Stimulated activated CD4-positive, alpha-beta T cell treated with anti-CD3 and anti-CD28 coated beads, Interleukin-4, amount 100 ng/mL, for 4 hours (primary cell): ENCODE data around the gene POPDC2.
"Not testable (repeated sequence)": the region's sequence is repeated elsewhere in the genome, so short reads cannot be mapped to it uniquely, and the experiment has no call there.

ENCODE experiments used
- DNase-seq, 2 experiments: peaks; one replicate each; pipeline ENCODE4 v3.0.0-alpha.2; 2020

POPDC2 gene

DNA sequence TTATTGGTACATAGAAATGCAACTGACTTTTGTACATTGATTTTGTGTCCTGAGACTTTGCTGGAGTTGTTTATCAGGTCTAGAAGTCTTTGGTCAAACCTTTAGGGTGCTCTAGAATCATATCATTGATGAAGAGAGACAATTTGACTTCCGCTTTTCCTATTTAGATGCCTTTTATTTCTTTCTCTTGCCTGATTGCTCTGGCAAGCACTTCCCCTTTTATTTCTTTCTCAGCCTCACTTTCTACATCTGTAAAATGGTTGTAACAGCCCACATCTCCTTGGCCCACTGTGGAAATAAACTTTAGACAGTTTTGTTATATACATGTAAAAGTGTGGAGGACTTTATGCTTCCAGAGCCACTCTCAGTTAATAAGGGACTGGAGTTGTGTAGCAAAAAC is 48.7 kb downstream of the POPDC2 start:
- DNase-seq: no peak

DNA sequence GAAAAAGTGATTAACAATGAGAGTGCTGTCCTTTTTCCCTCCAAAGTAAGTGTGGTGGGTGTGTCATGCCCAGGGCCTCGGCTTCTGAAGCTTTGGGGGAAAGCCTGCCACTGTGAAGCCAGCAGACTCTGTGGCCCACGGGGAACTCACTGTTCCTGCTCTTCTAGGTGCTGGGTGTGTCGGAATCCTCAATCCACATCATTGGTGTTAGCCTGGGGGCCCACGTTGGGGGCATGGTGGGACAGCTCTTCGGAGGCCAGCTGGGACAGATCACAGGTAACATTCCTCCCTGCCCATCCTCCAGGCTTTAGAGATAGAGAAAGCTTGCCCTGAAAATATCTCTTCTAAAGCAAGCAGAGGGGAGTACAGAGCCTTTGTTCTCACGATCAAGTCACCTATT is 51.1 kb downstream of the POPDC2 start:
- no peak for DNase-seq

GRCh38 chr3:119608405-119609000 is 51.9 kb downstream of the POPDC2 start:
- no peak for DNase-seq

DNA sequence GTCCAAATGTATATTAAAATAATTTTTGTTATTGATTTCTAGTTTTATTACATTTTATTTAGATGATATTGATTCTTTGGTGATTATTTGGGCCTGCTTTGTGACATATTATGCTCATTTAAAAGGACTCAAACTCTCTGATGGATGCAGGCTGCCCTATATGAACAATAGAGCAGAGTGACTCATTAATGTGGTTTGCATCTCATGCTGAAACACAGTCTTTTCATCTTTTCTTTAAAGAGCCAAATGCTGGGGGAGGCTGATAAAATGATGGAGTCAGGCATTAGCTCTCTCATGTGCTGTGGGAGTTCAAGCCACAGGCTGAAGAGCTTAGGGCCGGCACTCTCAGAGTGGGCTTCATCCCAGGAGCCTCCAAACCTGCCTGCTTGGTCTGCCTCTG is 55.5 kb downstream of the POPDC2 start:
- no peak for DNase-seq

DNA sequence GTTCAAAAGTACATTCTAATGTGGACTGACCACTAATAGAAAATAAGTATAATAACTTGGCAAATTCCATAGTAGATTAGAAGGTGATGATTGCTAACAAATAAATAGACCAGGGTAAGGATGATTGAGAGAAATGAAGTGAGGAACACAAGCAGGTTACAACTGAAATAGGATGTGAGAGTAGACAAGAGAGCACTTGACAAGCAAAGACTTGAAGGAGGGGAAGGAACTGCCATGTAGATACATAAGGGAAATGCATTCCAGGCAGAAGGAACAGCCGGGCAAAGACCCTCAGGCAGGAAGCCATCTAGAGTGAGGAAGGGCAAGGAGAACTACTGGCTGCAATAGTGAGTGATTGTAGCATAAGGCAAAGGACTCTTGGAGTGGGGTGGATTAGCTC is 57.7 kb downstream of the POPDC2 start:
- DNase-seq: no peak

DNA sequence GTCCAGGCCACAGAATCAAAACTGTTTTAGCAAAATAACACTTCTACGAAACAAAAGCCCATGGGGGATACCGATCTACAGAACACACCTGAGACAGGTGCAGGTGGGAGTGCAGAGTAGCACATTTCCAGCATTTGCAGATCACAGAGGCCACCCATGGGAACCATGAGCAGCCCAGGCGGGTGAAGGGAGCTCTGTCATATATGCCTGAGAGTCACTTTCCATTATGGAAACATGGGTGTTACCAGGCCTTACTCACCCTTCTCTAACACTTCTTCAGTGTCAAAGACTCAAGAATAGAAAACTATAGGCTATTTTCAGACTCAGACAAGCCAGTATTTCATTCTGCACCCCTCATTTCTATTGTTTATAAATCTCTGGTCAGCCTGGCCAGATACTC is 59.2 kb downstream of the POPDC2 start:
- peak in 1 of 2 experiments; percentile 5 for DNase-seq

DNA sequence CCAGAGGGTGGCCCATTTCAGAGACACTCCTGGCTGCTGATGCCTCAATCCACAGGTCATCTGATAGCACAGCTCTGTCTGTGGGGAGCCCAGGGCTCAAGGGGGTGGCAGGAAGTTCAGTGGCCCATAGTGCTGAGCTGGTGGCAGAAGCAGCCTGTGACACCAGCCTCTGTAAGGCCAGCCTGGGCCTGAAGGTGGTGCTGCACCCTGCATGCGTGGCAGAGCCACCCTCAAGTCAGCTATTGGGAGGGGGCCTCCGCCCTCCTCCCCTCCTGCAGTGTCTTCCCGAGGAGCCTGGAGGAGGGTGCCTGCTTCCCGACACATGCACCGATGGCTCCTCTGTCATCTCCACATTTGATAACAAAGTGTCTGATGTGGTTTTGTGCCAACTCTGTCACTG is 59.7 kb downstream of the POPDC2 start:
- DNase-seq: peak in 1 of 2 experiments; percentile 3

DNA sequence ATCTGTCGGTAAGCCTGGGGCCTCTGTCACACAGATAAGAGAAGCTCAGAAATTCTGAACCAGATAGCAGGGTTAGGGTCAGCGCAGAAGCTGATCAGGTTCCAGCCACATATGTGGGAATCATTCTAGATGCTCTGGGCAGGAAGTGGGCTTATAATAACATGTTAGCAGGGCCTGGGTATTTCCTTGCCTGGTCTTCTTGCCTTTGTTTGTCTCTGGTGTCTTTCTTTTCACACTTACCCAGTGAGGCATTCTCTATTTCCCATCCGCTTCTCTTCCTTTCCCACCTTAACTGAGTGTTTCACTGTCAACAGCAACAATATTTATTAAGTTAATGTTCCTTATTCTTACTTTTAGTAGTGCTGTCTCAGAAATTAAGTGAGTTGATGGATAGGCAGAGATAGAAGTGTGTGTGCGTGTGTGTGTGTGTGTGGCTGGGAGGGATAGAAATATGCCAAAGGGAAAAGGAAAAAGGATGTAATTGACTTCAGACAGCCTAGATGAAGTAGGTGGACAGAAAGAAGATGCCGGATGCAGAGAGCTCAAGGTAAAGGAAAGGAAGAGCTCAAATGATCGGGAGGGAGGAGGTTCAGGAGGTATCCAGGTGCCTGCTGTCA is 60.7 kb downstream of the POPDC2 start:
- DNase-seq: no peak

DNA sequence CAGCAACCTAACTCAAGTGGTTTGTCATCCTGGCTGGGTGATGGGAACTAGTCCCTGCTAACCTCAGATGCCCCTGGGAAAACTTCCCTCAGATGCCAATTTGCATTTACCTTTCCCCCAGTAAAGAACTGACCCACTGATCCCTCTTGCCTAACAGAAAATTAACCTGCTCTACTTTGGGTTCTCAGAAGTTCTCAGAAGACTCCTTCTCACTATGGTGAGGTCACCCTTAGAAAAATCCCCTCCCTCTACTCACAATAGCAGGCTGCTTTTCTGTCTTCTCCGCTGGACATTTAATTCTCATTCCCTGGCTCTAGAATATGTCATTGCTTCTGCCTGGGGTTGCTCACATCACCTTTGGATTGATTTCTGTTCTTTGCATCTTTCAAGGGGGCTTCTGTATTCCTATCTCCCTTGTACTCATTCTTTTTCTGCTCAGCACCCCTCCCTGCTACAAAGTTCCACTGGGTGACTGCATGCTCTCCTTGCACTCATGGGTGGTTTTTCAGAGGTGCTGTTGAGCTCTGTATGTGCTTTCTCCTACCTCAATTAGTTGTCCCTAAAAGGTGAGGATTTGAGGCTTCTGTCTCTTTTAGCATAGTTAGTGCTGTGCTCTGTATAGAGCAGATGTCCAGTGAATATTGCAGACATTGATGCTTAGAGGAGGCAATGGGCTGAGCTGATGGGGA is 61.8 kb downstream of the POPDC2 start:
- DNase-seq: no peak

DNA sequence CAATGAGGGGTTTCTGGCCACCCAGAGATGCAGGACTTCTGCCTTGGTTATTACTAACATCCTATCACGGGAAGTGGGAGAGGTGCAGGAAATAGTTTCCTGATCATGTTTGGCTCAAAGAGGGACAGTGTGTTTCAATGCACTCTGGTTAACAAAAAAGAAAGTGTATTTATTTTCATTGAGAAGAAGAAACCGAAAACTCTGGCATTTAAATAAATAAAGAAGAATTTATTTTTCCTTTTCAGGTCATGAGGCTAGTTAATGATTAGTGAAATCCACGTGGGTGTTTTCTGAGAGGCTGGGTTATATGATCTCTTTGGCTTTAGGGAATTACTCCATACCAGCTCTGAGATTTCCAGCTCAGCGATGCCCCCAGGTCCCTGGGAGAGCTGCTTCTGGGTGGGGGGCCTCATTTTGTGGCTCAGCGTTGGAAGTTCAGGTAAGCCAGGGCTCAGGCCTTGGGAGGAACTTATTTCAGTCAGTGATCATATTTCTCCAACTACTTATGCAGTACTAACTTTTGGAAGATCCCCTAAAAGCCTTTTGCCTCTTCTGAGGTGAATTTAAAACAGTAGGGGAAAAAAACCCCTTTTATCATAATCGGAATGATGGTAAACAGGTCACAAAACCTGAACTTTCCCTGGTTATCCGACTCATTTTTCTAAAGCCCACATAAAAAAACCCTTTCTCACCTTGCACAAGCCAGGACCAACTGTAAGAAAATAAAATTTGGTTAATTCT is 62.7 kb downstream of the POPDC2 start, which contains the start of gene PLA1A:
Gene PLA1A, plus strand, starts transcription at position 338 of the 741 bp plus-strand sequence. Its CDS starts 29 bp downstream, at position 367.
- DNase-seq: no peak

DNA sequence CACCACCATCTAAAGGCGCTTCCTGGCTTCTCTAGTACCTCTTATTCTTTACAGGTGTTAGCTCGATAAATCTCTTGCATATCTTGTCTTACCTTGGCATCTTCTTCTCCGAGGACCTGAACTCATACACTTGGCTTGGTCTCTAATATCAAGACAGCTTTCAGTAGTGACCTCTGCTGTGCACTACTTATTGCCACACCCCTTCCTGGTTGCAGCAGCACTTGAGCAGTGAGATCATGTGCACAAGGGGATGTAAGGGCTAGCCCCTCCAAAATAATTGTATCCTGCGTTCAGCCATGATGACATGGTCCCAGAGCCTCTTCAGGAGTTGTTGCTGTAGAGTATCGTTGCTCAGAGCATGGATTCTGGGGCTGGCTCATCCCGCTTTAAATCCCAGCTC is 64.0 kb downstream of the POPDC2 start:
- DNase-seq: no peak

GRCh38 chr3:119595639-119596334 is 64.6 kb downstream of the POPDC2 start:
- DNase-seq: no peak

DNA sequence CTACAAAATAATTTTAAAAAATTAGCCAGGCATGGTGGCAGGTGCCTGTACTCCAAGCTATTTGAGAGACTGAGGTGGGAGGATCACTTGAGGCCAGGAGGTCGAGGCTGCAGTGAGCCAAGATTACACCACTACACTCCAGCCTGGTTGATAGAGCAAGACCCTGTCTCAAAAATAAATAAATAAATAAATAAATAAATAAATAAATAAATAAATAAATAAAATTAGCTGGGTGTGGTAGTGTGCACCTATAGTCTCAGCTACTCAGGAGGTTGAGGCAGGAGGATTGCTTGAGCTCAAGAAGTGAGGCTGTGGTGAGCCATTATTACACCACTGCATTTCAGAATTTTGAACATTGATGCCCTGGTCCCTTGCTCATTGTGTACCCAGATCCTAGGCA is 65.5 kb downstream of the POPDC2 start:
- DNase-seq: not testable (repeated sequence)

GRCh38 chr3:119594066-119594465 is 66.3 kb downstream of the POPDC2 start:
- DNase-seq: no peak

DNA sequence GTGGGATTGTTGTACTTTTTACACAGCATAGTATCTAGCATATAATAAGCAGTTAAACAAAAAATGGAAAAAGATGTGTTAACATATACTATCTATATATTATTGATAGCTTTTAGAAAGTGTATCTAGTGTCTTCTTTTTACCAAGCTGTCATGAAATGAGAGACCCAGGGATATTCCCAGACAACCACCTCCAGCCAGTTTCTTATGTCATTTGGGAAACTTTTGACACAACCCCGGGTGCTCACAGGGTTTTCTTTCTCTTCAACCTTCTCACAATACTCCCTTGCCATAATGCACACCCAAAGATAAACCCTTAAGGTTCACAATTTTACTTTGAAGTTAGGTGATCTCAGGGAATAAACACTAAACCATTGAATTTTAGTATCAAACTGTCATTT is 67.5 kb downstream of the POPDC2 start:
- no peak for DNase-seq
